ENCODE data around the gene CFAP221. TPM values are rescaled to one million over a fixed set of nuclear protein-coding genes. Genes with fewer than 3 reads are reported as not detected.

The CFAP221 gene
- total RNA-seq, 2 experiments from 2014 or later = not detected

GRCh38 chr2:119703526-119703925, 159.3 kb downstream of the CFAP221 start:
- H3K27ac Mint-ChIP-seq = no peak overlapping the region
- H3K9me3 Mint-ChIP-seq (ENCODE audit: low read depth) = peaks cover 3% of the 10 kb centered on the region
- DNase-seq (no peak), ATAC-seq (no peak)
- no peaks in the 10 kb centered on the region for H3K27me3 Mint-ChIP-seq
- POLR2A ChIA-PET = no interaction called here
- intact Hi-C loops (cut with DNase I, micrococcal nuclease) = loop anchor here (1.0 to 10.0 kb wide), 10 partner anchors 54 to 609 kb away; partner anchors contain the start of genes EPB41L5 (in 2 of the 2) and PTPN4 (in 1 of the 2)
- no peaks in the 10 kb centered on the region for H3K36me3 Mint-ChIP-seq (ENCODE audit: low read depth)
- CTCF ChIA-PET = interaction anchor here (0.6 to 3.8 kb wide), 23 partner anchors 12 to 1033 kb away, joined by 3 to 36 read pairs (median 4); partner anchors contain the start of gene TMEM177
- H3K4me3 Mint-ChIP-seq = no peak overlapping the region
- H3K4me1 Mint-ChIP-seq = peaks cover 17% of the 10 kb centered on the region

DNA sequence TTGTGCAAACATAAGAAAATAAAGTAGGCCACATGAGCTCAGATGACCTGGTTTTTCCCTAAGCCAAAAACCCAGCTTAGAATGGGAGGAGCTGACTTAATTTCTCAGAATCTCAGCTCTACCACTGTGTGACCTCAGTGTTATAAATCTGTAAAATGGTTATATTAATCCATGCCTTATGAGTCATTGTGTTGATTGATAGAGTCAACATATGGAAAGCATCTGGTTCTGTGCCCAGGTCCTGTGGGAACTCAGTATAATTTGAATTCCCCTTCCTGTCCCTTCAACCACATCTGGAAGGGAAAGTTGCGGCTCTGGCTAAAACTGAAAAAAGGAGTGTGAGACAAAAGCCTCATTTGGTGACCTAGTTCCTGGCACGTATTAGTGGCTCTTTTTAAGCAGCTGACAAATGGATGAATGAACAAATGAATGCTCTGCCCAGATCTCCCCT, 160.4 kb downstream of the CFAP221 start:
- ATAC-seq = peak; percentile 75
- ChIA-PET CTCF (interaction anchor here (0.7 to 3.8 kb wide), 8 partner anchors 10 to 471 kb away, joined by 3 to 36 read pairs (median 6); no protein-coding TSS in a partner anchor), POLR2A (interaction anchor here (0.7 kb wide), 1 partner anchor 26 kb away, joined by 4 read pairs; no protein-coding TSS in a partner anchor)
- Mint-ChIP-seq H3K36me3 (ENCODE audit: low read depth) (no peaks in the 10 kb centered on the region), H3K4me3 (no peak overlapping the region), H3K9me3 (ENCODE audit: low read depth) (peaks cover 3% of the 10 kb centered on the region), H3K4me1 (peaks cover 15% of the 10 kb centered on the region), H3K27ac (no peak overlapping the region), H3K27me3 (no peaks in the 10 kb centered on the region)
- peak; percentile 40 for DNase-seq
- intact Hi-C loops (cut with DNase I, micrococcal nuclease) = loop anchor here (1.0 to 10.0 kb wide), 4 partner anchors 53 to 528 kb away; partner anchors contain the start of genes PTPN4 (in 2 of the 2) and EPB41L5 (in 1 of the 2)

- intact Hi-C loops (cut with DNase I, micrococcal nuclease) = loop anchor here in 1 of 2 experiments (10.0 kb wide), 1 partner anchor 309 kb away; the partner anchor contains the start of gene EPB41L5
- H3K36me3 Mint-ChIP-seq (ENCODE audit: low read depth) = no peaks in the 10 kb centered on the region
- ATAC-seq (no peak), DNase-seq (no peak)
- H3K4me3 Mint-ChIP-seq = no peak overlapping the region
- H3K27ac Mint-ChIP-seq = no peak overlapping the region
- no peaks in the 10 kb centered on the region for H3K27me3 Mint-ChIP-seq
- H3K9me3 Mint-ChIP-seq (ENCODE audit: low read depth) = peaks cover 3% of the 10 kb centered on the region
- POLR2A ChIA-PET = no interaction called here
- CTCF ChIA-PET = interaction anchor here (2.5 to 3.8 kb wide), 2 partner anchors 117 to 470 kb away, joined by 7 to 36 read pairs; no protein-coding TSS in a partner anchor
- peaks cover 15% of the 10 kb centered on the region for H3K4me1 Mint-ChIP-seq
Observed at GRCh38 chr2:119706221-119706620, 162.0 kb downstream of the CFAP221 start.

Other genes starting within 250 kb of the CFAP221 start
- gene C2orf76, start 177.6 kb upstream of the CFAP221 start, total RNA-seq = 1 to 10 TPM; 8.9 to 9.9 TPM
- 100 to 1,000 TPM; 123 to 151 TPM for gene DBI, start 177.5 kb upstream of the CFAP221 start, total RNA-seq
- gene TMEM37, start 112.6 kb upstream of the CFAP221 start, total RNA-seq = not detected
- gene SCTR, start 20.0 kb upstream of the CFAP221 start, total RNA-seq = not detected
- 10 to 100 TPM; 13.6 to 15.8 TPM for gene TMEM177, start 134.8 kb downstream of the CFAP221 start, total RNA-seq
- 10 to 100 TPM; 32.4 to 38.0 TPM for gene PTPN4, start 215.5 kb downstream of the CFAP221 start, total RNA-seq

Measured in activated CD4-positive, alpha-beta T cell treated with anti-CD3 and anti-CD28 coated beads for 36 hours (primary cell).